ENCODE measurements around the gene BRD2.
A peak's percentile ranks its signal among the peaks of the same experiment; 100 is the strongest.

DNA sequence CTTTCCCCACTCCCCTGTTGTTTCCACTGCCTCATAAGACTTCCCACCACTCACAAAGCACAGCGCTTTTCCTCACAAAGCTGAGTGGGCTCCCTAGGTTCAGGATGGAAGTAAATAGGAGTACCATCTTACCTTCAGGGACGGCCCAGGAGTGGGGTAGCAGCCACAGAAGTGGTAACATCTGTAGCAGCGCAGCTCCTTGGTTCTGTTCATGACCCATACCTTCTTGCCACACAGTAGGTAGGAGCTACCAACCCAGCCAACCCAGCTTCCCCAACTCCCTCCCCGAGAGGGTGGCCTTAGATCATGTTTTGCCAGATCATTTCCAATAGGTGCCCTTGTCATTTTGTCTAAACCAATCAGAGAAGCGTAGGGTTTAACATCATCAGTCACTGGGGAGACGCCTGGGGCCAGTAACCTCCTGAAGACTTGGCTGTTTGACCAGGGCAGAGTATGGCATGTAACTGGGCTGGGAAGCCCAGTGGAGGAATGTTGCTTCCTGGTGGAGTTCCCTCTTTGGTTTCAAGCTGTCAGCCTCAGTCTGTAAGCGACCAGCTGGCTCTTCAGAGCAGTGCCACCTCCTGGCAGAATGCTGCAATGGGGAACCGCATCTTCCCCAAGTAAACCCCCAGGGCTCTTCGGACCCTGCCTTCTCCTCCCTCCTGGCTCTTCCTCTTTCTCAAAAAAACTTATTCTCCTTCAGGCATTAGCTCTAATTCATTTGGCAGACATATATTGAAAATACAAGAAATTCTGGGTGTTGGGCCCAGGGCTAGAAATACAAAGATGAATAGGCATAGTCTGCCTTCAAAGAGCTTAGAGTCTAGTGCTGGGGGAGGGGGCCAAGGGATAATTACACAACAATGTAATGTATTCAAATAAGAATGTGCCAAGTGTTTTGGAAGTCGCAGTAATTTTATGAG lies 15.3 kb upstream of the BRD2 start, which contains the start of gene HLA-DMA:
- TF ChIP-seq, protein P1, sequence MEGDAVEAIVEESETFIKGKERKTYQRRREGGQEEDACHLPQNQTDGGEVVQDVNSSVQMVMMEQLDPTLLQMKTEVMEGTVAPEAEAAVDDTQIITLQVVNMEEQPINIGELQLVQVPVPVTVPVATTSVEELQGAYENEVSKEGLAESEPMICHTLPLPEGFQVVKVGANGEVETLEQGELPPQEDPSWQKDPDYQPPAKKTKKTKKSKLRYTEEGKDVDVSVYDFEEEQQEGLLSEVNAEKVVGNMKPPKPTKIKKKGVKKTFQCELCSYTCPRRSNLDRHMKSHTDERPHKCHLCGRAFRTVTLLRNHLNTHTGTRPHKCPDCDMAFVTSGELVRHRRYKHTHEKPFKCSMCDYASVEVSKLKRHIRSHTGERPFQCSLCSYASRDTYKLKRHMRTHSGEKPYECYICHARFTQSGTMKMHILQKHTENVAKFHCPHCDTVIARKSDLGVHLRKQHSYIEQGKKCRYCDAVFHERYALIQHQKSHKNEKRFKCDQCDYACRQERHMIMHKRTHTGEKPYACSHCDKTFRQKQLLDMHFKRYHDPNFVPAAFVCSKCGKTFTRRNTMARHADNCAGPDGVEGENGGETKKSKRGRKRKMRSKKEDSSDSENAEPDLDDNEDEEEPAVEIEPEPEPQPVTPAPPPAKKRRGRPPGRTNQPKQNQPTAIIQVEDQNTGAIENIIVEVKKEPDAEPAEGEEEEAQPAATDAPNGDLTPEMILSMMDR (IDR thresholded peaks at IDR 0.05; ENCODE audit: borderline replicate concordance, extremely low read depth, low read length, poor library complexity, severe bottlenecking), result peak; percentile 90
- no peak for TF ChIP-seq EZH2 (IDR thresholded peaks at IDR 0.05; ENCODE audit: borderline replicate concordance, low read depth, low read length, severe bottlenecking)
